ENCODE measurements around the gene GTPBP3. TPM values are rescaled to one million over a fixed set of nuclear protein-coding genes. Genes with fewer than 3 reads are reported as not detected.
A peak's percentile ranks its signal among the peaks of the same experiment; 100 is the strongest.

Gene GTPBP3
- total RNA-seq, 1 donor = 10.9 TPM

GRCh38 chr19:17323300-17323963 lies 13.9 kb upstream of the GTPBP3 start:
- H3K27ac ChIP-seq (ENCODE audit: low read depth, low read length) = no peak overlapping the region
- H3K36me3 ChIP-seq (ENCODE audit: insufficient read depth, low read length) = peaks cover 9% of the 10 kb centered on the region
- H3K4me3 ChIP-seq (ENCODE audit: insufficient read depth, low read length) = no peak overlapping the region
- peaks cover 2% of the 10 kb centered on the region for H4K20me1 ChIP-seq (ENCODE audit: insufficient read depth, low read length)
- H3K9me3 ChIP-seq (ENCODE audit: low read depth, low read length) = no peaks in the 10 kb centered on the region
- no peaks in the 10 kb centered on the region for H3K79me2 ChIP-seq (ENCODE audit: insufficient read depth, low read length)
- no peak for TF ChIP-seq CTCF (IDR thresholded peaks at IDR 0.05; ENCODE audit: extremely low read depth, low read depth, low read length)
- no peak overlapping the region for H2AFZ ChIP-seq (ENCODE audit: low read length)
- H3K4me1 ChIP-seq (ENCODE audit: insufficient read depth, low read length) = peaks cover 11% of the 10 kb centered on the region
- H3K4me2 ChIP-seq (ENCODE audit: insufficient read depth, low read length) = no peak overlapping the region
- peak; percentile 85 for DNase-seq (ENCODE audit: insufficient read length, low spot score, missing footprints)
- no peaks in the 10 kb centered on the region for H3K27me3 ChIP-seq (ENCODE audit: insufficient read depth, low read length)

GRCh38 chr19:17323964-17324332 lies 13.4 kb upstream of the GTPBP3 start:
- no peak overlapping the region for H3K4me2 ChIP-seq (ENCODE audit: insufficient read depth, low read length)
- H3K79me2 ChIP-seq (ENCODE audit: insufficient read depth, low read length) = no peaks in the 10 kb centered on the region
- no peak for TF ChIP-seq CTCF (IDR thresholded peaks at IDR 0.05; ENCODE audit: extremely low read depth, low read depth, low read length)
- peaks cover 9% of the 10 kb centered on the region for H3K36me3 ChIP-seq (ENCODE audit: insufficient read depth, low read length)
- H3K9me3 ChIP-seq (ENCODE audit: low read depth, low read length) = no peaks in the 10 kb centered on the region
- no peak overlapping the region for H3K27ac ChIP-seq (ENCODE audit: low read depth, low read length)
- H3K4me1 ChIP-seq (ENCODE audit: insufficient read depth, low read length) = peaks cover 11% of the 10 kb centered on the region
- DNase-seq (ENCODE audit: insufficient read length, low spot score, missing footprints) = peak; percentile 82
- H4K20me1 ChIP-seq (ENCODE audit: insufficient read depth, low read length) = peaks cover 2% of the 10 kb centered on the region
- H3K4me3 ChIP-seq (ENCODE audit: insufficient read depth, low read length) = no peak overlapping the region
- H2AFZ ChIP-seq (ENCODE audit: low read length) = no peak overlapping the region
- H3K27me3 ChIP-seq (ENCODE audit: insufficient read depth, low read length) = no peaks in the 10 kb centered on the region

- TF ChIP-seq CTCF (IDR thresholded peaks at IDR 0.05; ENCODE audit: extremely low read depth, low read depth, low read length) = no peak
- Histone ChIP-seq H3K79me2 (ENCODE audit: insufficient read depth, low read length) (no peaks in the 10 kb centered on the region), H3K4me1 (ENCODE audit: insufficient read depth, low read length) (peaks cover 11% of the 10 kb centered on the region), H4K20me1 (ENCODE audit: insufficient read depth, low read length) (peaks cover 2% of the 10 kb centered on the region), H3K36me3 (ENCODE audit: insufficient read depth, low read length) (peaks cover 9% of the 10 kb centered on the region), H3K9me3 (ENCODE audit: low read depth, low read length) (no peaks in the 10 kb centered on the region), H3K4me3 (ENCODE audit: insufficient read depth, low read length) (no peak overlapping the region), H3K27me3 (ENCODE audit: insufficient read depth, low read length) (no peaks in the 10 kb centered on the region), H3K27ac (ENCODE audit: low read depth, low read length) (no peak overlapping the region), H2AFZ (ENCODE audit: low read length) (no peak overlapping the region), H3K4me2 (ENCODE audit: insufficient read depth, low read length) (no peak overlapping the region)
- peak; percentile 88 for DNase-seq (ENCODE audit: insufficient read length, low spot score, missing footprints)
Measured at GRCh38 chr19:17324357-17325114, 12.8 kb upstream of the GTPBP3 start.

GRCh38 chr19:17325133-17325532 lies 12.2 kb upstream of the GTPBP3 start:
- H3K4me2 ChIP-seq (ENCODE audit: insufficient read depth, low read length) = no peak overlapping the region
- H3K9me3 ChIP-seq (ENCODE audit: low read depth, low read length) = no peaks in the 10 kb centered on the region
- H3K27me3 ChIP-seq (ENCODE audit: insufficient read depth, low read length) = no peaks in the 10 kb centered on the region
- H2AFZ ChIP-seq (ENCODE audit: low read length) = no peak overlapping the region
- H4K20me1 ChIP-seq (ENCODE audit: insufficient read depth, low read length) = peaks cover 2% of the 10 kb centered on the region
- no peak overlapping the region for H3K4me3 ChIP-seq (ENCODE audit: insufficient read depth, low read length)
- DNase-seq (ENCODE audit: insufficient read length, low spot score, missing footprints) = no peak
- H3K79me2 ChIP-seq (ENCODE audit: insufficient read depth, low read length) = no peaks in the 10 kb centered on the region
- peaks cover 11% of the 10 kb centered on the region for H3K4me1 ChIP-seq (ENCODE audit: insufficient read depth, low read length)
- no peak overlapping the region for H3K27ac ChIP-seq (ENCODE audit: low read depth, low read length)
- peaks cover 8% of the 10 kb centered on the region for H3K36me3 ChIP-seq (ENCODE audit: insufficient read depth, low read length)
- no peak for TF ChIP-seq CTCF (IDR thresholded peaks at IDR 0.05; ENCODE audit: extremely low read depth, low read depth, low read length)
